Measurements from ENCODE around the gene TAF11L5.
"Not testable (repeated sequence)": the region's sequence is repeated elsewhere in the genome, so short reads cannot be mapped to it uniquely, and the experiment has no call there.

Gene TAF11L5

DNA sequence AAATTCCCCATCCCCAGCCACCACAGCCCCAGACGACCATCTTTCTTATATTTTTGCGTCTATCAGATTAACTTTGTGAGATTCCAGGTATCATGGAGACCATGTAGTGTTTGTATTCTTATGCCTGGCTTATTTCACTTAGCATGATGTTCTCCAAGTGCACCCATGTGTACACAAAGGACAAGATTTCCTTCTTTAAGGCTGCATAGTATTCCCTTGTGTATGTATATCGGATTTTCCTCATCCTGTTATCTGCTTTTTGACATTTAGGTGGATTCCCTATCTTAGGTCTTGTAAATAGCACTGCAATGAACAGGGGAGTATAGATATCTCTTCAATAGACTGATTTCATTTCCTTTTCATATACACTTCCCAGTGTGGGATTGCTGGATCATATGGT lies 32.3 kb upstream of the TAF11L5 start:
- Mint-ChIP-seq H3K27me3 (ENCODE audit: low read depth) (peaks cover 3% of the 10 kb centered on the region), H3K9me3 (peaks cover 3% of the 10 kb centered on the region), H3K36me3 (ENCODE audit: low read depth) (no peaks in the 10 kb centered on the region), H3K27ac (no peak overlapping the region), H3K4me3 (no peak overlapping the region), H3K4me1 (no peaks in the 10 kb centered on the region)
- TF ChIP-seq, protein P1, sequence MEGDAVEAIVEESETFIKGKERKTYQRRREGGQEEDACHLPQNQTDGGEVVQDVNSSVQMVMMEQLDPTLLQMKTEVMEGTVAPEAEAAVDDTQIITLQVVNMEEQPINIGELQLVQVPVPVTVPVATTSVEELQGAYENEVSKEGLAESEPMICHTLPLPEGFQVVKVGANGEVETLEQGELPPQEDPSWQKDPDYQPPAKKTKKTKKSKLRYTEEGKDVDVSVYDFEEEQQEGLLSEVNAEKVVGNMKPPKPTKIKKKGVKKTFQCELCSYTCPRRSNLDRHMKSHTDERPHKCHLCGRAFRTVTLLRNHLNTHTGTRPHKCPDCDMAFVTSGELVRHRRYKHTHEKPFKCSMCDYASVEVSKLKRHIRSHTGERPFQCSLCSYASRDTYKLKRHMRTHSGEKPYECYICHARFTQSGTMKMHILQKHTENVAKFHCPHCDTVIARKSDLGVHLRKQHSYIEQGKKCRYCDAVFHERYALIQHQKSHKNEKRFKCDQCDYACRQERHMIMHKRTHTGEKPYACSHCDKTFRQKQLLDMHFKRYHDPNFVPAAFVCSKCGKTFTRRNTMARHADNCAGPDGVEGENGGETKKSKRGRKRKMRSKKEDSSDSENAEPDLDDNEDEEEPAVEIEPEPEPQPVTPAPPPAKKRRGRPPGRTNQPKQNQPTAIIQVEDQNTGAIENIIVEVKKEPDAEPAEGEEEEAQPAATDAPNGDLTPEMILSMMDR (IDR thresholded peaks at IDR 0.05; ENCODE audit: unreplicated experiment in 3 of 3), result no peak

DNA sequence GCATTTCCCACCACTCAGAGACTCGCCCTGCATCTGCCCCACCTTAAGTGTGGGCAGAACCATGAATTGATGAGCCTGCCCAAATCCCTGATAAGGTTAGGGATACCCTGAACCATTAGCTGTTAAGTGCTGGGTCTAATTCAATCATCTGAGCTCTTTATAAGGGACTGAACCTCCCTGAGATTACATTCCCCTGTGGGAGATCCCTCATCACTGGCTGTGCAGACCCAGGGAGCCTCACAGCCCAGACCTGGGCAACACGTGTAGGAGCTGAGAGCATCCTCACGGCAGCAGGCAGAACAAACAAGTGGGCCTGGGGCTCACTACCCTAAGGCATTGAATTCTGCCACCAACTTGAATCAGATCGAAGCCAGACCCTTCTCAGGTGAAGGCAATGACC lies 27.6 kb upstream of the TAF11L5 start:
- Mint-ChIP-seq H3K27ac (no peak overlapping the region), H3K36me3 (ENCODE audit: low read depth) (no peaks in the 10 kb centered on the region), H3K9me3 (peaks cover 6% of the 10 kb centered on the region), H3K27me3 (ENCODE audit: low read depth) (peaks cover 4% of the 10 kb centered on the region), H3K4me3 (no peak overlapping the region), H3K4me1 (no peaks in the 10 kb centered on the region)
- TF ChIP-seq, protein P1 (IDR thresholded peaks at IDR 0.05; ENCODE audit: unreplicated experiment in 3 of 3), result no peak

DNA sequence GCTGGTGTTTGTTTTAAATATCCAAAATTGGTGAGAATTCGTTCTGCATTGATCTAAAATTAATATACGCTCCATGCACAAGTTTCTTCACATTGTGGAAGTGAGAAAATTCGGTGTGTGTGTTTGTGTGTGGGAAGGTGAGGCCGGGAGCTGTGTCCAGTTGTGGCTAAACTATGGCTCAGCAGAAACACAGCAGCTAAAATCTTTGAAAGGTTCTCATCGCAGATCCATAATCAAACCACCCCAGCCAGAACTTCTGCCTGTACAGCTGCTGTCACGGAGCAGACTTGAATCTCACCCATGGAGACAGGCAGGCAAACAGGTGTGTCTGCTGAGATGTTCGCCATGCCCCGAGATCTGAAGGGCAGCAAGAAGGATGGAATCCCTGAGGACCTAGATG lies 27.1 kb upstream of the TAF11L5 start, which contains the start of gene TAF11L2:
TAF11L2 (plus strand) TSS at position 301 of the 400 bp plus-strand sequence.
- not testable (repeated sequence) for H3K4me3 Mint-ChIP-seq; H3K36me3 Mint-ChIP-seq (ENCODE audit: low read depth); H3K27me3 Mint-ChIP-seq (ENCODE audit: low read depth); H3K9me3 Mint-ChIP-seq; H3K4me1 Mint-ChIP-seq; H3K27ac Mint-ChIP-seq

DNA sequence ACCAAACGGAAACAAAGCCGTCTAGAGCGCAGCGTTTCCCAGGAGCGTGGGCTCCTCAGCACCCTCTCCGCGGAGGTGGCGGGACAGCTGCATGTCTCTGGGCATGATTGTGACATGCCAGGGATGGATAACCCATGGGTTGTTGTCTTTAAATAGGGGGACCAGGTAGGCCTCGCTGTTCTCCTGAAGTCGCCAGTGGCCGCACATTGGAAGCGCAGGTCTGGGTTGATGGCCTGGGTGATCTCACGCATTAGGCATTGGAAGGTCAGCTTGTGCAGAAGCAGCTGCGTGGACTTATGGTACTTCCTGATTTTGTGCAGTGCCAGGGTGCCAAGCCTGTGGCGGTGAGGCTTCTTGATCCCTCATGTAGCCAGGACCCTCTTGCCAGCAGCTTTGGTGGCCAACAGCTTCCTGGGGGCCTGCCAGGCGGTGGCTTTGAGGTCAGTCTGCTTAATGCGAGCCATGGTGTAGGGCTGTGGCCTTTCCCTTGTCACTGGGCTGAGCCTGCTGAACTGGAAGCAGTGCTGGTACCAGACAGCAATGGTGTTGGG lies 13.2 kb upstream of the TAF11L5 start:
- no peaks in the 10 kb centered on the region for H3K4me1 Mint-ChIP-seq
- no peak overlapping the region for H3K4me3 Mint-ChIP-seq
- no peak overlapping the region for H3K27ac Mint-ChIP-seq
- H3K9me3 Mint-ChIP-seq, result no peaks in the 10 kb centered on the region
- H3K27me3 Mint-ChIP-seq (ENCODE audit: low read depth), result peaks cover 8% of the 10 kb centered on the region
- H3K36me3 Mint-ChIP-seq (ENCODE audit: low read depth), result no peaks in the 10 kb centered on the region
- TF ChIP-seq, protein P1 (IDR thresholded peaks at IDR 0.05; ENCODE audit: unreplicated experiment in 3 of 3), result no peak

DNA sequence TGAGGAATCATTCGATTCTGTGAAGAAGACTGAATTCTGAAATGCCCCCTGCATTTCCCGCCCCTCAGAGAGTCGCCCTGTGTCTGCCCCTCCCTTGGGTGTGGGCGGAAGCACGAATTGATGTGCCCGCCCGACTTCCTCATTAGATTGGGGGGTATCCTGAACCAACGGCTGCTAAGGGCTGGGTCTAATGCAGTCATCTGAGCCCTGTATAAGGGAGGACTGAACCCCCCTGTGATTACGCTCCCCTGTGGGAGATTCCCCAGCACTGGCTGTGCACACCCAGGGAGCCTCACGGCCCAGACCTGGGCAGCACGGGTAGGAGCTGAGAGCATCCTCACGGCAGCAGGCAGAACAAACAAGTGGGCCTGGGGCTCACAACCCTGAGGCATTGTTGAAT lies 7.5 kb upstream of the TAF11L5 start:
- not testable (repeated sequence) for H3K27ac Mint-ChIP-seq; H3K9me3 Mint-ChIP-seq; H3K4me3 Mint-ChIP-seq; H3K36me3 Mint-ChIP-seq (ENCODE audit: low read depth); H3K27me3 Mint-ChIP-seq (ENCODE audit: low read depth); H3K4me1 Mint-ChIP-seq

DNA sequence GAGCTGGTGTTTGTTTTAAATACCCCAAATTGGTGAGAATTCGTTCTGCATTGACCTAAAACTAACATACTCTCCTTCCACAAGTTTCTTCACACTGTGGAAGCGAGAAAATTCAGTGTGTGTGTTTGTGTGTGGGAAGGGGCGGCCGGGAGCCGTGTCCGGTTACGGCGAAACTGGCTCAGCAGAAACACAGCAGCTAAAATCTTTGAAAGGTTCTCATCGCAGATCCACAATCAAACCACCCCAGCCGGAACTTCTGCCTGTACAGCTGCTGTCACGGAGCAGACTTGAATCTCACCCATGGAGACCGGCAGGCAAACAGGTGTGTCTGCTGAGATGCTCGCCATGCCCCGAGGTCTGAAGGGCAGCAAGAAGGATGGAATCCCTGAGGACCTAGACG lies 7.0 kb upstream of the TAF11L5 start, which contains the start of gene TAF11L3:
TAF11L3 (plus strand) TSS at position 301 of the 400 bp plus-strand sequence.
- not testable (repeated sequence) for H3K4me1 Mint-ChIP-seq; H3K36me3 Mint-ChIP-seq (ENCODE audit: low read depth); H3K9me3 Mint-ChIP-seq; H3K27me3 Mint-ChIP-seq (ENCODE audit: low read depth); H3K27ac Mint-ChIP-seq; H3K4me3 Mint-ChIP-seq

DNA sequence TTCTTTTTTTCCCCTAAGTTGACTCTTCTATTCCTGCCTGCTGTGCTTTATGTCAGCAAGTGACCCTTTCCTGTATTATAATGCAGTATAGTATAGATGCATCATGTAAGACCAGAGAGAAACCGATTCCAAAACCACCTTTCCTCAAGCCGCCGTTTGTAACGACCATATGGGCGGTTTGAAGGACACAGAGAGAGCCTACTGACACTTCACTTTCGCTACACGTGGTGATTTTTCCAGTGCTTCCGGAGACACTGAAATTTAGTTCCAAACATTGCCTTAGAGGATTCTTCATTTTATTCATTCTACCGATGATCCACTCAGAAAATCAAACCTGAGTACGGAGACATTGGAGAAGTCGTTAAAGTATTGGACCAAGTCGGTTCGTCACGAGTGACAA lies 5.5 kb upstream of the TAF11L5 start:
- not testable (repeated sequence) for H3K4me3 Mint-ChIP-seq; H3K27me3 Mint-ChIP-seq (ENCODE audit: low read depth); H3K27ac Mint-ChIP-seq; H3K36me3 Mint-ChIP-seq (ENCODE audit: low read depth); H3K9me3 Mint-ChIP-seq; H3K4me1 Mint-ChIP-seq

DNA sequence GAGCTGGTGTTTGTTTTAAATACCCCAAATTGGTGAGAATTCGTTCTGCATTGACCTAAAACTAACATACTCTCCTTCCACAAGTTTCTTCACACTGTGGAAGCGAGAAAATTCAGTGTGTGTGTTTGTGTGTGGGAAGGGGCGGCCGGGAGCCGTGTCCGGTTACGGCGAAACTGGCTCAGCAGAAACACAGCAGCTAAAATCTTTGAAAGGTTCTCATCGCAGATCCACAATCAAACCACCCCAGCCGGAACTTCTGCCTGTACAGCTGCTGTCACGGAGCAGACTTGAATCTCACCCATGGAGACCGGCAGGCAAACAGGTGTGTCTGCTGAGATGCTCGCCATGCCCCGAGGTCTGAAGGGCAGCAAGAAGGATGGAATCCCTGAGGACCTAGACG lies 3.5 kb upstream of the TAF11L5 start, which contains the start of gene TAF11L4:
TAF11L4 (plus strand) TSS at position 301 of the 400 bp plus-strand sequence.
- H3K4me3 Mint-ChIP-seq; H3K9me3 Mint-ChIP-seq; H3K27me3 Mint-ChIP-seq (ENCODE audit: low read depth); H3K27ac Mint-ChIP-seq; H3K36me3 Mint-ChIP-seq (ENCODE audit: low read depth); H3K4me1 Mint-ChIP-seq: not testable (repeated sequence)

DNA sequence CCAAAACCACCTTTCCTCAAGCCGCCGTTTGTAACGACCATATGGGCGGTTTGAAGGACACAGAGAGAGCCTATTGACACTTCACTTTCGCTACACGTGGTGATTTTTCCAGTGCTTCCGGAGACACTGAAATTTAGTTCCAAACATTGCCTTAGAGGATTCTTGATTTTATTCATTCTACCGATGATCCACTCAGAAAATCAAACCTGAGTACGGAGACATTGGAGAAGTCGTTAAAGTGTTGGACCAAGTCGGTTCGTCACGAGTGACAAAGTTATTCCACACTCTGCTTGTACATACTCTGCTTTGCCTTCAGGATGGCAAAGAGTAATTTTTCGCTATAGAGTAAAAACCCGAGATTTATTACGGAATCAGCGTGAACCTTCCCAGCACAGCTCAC lies 1.5 kb downstream of the TAF11L5 start:
- H3K27me3 Mint-ChIP-seq (ENCODE audit: low read depth); H3K27ac Mint-ChIP-seq; H3K4me3 Mint-ChIP-seq; H3K4me1 Mint-ChIP-seq; H3K36me3 Mint-ChIP-seq (ENCODE audit: low read depth); H3K9me3 Mint-ChIP-seq: not testable (repeated sequence)

DNA sequence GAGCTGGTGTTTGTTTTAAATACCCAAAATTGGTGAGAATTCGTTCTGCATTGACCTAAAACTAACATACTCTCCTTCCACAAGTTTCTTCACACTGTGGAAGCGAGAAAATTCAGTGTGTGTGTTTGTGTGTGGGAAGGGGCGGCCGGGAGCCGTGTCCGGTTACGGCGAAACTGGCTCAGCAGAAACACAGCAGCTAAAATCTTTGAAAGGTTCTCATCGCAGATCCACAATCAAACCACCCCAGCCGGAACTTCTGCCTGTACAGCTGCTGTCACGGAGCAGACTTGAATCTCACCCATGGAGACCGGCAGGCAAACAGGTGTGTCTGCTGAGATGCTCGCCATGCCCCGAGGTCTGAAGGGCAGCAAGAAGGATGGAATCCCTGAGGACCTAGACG lies 3.3 kb downstream of the TAF11L5 start, which contains the start of gene TAF11L6:
TAF11L6 (plus strand) TSS at position 301 of the 400 bp plus-strand sequence.
- not testable (repeated sequence) for H3K4me3 Mint-ChIP-seq; H3K4me1 Mint-ChIP-seq; H3K9me3 Mint-ChIP-seq; H3K36me3 Mint-ChIP-seq (ENCODE audit: low read depth); H3K27ac Mint-ChIP-seq; H3K27me3 Mint-ChIP-seq (ENCODE audit: low read depth)

All from nephron (organoid).